PC-9 (cell line): Measurements from ENCODE around the gene NECAB2.

Experiments used
- EZH2 ChIP-seq: fragments of 200-600 bp; sonication (generic); IDR thresholded peaks from 2 replicates; pipeline ENCODE4 v1.8.0; 2017; ENCODE audit warnings: antibody characterized with exemption, low read depth
- TF ChIP-seq, protein P1 (sequence below): fragments of 200-600 bp; sonication (generic); conservative IDR thresholded peaks from 2 replicates; pipeline ENCODE4 v1.6.1; 2017; ENCODE audit warnings: mixed run types, antibody characterized with exemption, mild to moderate bottlenecking, moderate library complexity

GRCh38 chr16:84036131-84036530 lies 68.1 kb downstream of the NECAB2 start:
- no peak for TF ChIP-seq EZH2
- TF ChIP-seq, protein P1, sequence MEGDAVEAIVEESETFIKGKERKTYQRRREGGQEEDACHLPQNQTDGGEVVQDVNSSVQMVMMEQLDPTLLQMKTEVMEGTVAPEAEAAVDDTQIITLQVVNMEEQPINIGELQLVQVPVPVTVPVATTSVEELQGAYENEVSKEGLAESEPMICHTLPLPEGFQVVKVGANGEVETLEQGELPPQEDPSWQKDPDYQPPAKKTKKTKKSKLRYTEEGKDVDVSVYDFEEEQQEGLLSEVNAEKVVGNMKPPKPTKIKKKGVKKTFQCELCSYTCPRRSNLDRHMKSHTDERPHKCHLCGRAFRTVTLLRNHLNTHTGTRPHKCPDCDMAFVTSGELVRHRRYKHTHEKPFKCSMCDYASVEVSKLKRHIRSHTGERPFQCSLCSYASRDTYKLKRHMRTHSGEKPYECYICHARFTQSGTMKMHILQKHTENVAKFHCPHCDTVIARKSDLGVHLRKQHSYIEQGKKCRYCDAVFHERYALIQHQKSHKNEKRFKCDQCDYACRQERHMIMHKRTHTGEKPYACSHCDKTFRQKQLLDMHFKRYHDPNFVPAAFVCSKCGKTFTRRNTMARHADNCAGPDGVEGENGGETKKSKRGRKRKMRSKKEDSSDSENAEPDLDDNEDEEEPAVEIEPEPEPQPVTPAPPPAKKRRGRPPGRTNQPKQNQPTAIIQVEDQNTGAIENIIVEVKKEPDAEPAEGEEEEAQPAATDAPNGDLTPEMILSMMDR, result no peak
